ENCODE measurements around the gene HDLBP.
"Not testable (repeated sequence)": the region's sequence is repeated elsewhere in the genome, so short reads cannot be mapped to it uniquely, and the experiment has no call there.

Gene HDLBP

GRCh38 chr2:241198381-241199279 lies 116.8 kb downstream of the HDLBP start:
- TF ChIP-seq CTCF (IDR thresholded peaks at IDR 0.05) = no peak
- no peak overlapping the region for H3K4me3 ChIP-seq
- H3K27ac ChIP-seq = no peak overlapping the region

GRCh38 chr2:241197947-241198346 lies 117.5 kb downstream of the HDLBP start:
- H3K27ac ChIP-seq = no peak overlapping the region
- no peak for DNase-seq (ENCODE audit: low spot score)
- TF ChIP-seq CTCF (IDR thresholded peaks at IDR 0.05) = no peak
- H3K4me3 ChIP-seq = no peak overlapping the region

More at GRCh38 chr2:241198381-241199279, 116.8 kb downstream of the HDLBP start:
- DNase-seq (ENCODE audit: low spot score) = no peak

- not testable (repeated sequence) for DNase-seq (ENCODE audit: low spot score); H3K4me3 ChIP-seq; H3K27ac ChIP-seq
Measured at GRCh38 chr2:241197246-241197645, 118.2 kb downstream of the HDLBP start.

GRCh38 chr2:241195506-241196130 lies 119.9 kb downstream of the HDLBP start:
- Histone ChIP-seq H3K27ac (no peak overlapping the region), H3K4me3 (no peak overlapping the region)
- no peak for DNase-seq (ENCODE audit: low spot score)
- TF ChIP-seq CTCF (IDR thresholded peaks at IDR 0.05) = no peak

- no peak for DNase-seq (ENCODE audit: low spot score)
- no peak for TF ChIP-seq CTCF (IDR thresholded peaks at IDR 0.05)
- Histone ChIP-seq H3K27ac (no peak overlapping the region), H3K4me3 (no peak overlapping the region)
Measured at GRCh38 chr2:241194811-241195210, 120.7 kb downstream of the HDLBP start.

GRCh38 chr2:241193271-241193670 lies 122.2 kb downstream of the HDLBP start:
- Histone ChIP-seq H3K4me3 (no peak overlapping the region), H3K27ac (no peak overlapping the region)
- TF ChIP-seq CTCF (IDR thresholded peaks at IDR 0.05) = no peak
- no peak for DNase-seq (ENCODE audit: low spot score)

- TF ChIP-seq CTCF (IDR thresholded peaks at IDR 0.05) = no peak
- DNase-seq (ENCODE audit: low spot score) = no peak
- Histone ChIP-seq H3K4me3 (no peak overlapping the region), H3K27ac (no peak overlapping the region)
Measured at GRCh38 chr2:241191081-241191480, 124.4 kb downstream of the HDLBP start.

All from coronary artery (tissue), 2 donors.